Stimulated activated CD4-positive, alpha-beta T cell treated with anti-CD3 and anti-CD28 coated beads, Interleukin-4, amount 100 ng/mL, for 24 hours (primary cell): ENCODE results near the gene DDX60.

Source experiments
- DNase-seq: peaks from one replicate; pipeline ENCODE4 v3.0.0-alpha.2; 2020

The DDX60 gene

DNA sequence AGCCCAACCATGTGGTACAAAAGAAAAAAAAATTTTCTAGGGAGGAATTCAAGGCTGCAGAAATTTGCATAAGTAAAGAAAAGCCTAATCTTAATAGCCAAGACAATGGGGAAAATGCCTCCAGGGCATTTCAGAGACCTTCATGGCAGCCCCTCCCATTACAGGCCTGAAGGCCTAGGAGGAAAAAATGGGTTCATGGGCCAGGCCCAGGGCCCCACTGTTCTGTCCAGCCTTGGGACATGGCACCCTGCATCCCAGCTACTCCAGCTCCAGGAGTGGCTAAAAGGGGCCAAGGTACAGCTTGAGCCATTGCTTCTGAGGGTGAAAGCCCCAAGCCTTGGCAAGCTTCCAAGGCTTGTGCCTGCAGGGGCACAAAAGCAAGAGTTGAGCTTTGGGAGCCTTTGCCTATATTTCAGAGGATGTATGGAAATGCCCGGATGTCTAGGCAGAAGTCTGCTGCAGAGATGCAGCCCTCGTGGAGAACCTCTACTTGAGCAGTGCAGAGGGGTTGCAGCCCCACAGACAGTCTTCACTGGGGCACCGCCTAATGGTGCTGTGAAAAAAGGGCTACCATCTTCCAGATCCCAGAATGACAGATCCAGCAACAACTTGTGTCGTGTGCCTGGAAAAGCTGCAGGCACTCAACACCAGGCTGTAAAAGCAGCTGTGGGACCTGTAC, 115.2 kb downstream of the DDX60 start:
- no peak for DNase-seq

DNA sequence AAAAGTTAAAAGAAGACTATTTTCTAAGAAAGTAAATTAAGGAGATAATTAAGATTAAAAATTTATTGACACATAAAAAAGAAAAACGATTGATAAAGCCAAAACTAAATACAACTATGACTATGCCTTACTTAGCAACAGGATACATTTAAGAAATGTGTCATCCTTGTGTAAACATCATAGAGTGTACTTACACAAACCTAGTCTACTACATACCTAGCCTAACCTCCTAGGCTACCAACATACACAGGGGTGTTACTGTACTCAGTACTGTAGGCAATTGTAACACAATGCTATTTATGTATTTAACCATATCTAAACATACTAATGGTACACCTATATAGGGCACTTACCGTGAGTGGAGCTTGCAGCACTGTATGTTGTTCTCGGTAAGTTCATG, 117.9 kb downstream of the DDX60 start:
- no peak for DNase-seq

DNA sequence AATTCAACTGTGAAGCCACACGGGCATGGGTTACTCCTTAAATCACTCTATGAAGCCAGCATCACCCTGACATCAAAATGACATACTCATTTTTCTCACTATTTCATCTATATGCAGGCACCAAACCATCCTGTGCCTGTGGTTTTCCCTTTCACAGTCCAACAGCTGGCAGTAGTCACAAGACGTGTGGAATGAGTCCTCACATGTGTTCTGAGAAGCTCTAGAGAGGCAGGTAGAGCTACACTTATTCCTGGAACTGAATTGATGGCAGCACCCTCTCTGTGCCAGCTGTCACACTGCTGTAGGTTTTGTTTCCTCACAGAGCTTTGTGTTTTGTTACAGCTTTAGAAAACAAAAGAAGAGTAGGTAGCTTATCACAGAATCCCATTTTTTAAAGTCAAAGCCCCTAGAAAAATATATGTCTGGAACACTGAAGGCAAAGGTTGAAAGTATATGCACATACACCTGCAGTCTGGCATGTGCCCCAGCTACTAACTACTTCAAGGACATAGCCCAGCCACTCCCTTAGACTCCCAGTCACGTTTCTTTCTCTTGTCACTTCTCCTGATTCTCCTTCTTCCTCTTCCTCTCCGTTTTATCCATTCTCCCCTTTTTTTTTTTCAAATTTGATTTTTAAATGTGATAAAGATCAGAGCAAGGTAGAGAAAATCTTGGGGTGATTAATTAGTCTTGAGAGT, 119.1 kb downstream of the DDX60 start:
- no peak for DNase-seq

DNA sequence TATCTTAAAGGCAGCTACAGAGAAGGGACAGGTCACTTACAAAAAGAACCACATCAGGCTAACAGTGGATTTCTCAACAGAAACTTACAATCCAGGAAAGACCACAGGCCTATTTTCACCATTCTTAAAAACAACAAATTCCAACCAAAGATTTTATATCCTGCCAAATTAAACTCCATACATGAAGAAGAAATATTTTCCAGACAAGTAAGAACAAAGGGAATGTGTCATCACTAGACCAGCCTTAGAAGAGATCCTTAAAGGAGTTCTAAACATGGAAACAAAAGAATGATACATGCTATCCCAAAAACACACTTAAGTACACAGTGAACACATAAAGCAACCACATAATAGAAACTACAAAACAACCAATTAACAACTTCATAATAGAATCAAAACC, 120.6 kb downstream of the DDX60 start:
- DNase-seq = no peak

DNA sequence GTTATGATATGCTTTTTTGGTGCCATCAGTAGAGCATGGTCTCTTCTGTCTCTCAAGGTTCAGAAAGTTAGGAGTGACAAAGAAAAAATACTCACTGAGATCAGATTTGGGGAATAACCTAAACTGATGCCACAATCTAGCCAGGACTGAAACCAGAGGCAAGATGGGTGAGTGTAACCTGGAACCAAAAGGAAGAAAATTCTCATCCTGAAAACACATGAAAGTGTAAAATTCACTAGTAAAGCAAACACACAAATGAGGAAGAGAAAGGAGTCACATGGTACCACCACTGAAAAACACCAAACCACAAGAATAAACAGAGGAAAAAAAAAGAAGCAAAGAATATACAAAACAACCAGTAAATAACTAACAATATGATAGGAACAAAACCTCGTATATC, 129.8 kb downstream of the DDX60 start:
- DNase-seq = no peak

DNA sequence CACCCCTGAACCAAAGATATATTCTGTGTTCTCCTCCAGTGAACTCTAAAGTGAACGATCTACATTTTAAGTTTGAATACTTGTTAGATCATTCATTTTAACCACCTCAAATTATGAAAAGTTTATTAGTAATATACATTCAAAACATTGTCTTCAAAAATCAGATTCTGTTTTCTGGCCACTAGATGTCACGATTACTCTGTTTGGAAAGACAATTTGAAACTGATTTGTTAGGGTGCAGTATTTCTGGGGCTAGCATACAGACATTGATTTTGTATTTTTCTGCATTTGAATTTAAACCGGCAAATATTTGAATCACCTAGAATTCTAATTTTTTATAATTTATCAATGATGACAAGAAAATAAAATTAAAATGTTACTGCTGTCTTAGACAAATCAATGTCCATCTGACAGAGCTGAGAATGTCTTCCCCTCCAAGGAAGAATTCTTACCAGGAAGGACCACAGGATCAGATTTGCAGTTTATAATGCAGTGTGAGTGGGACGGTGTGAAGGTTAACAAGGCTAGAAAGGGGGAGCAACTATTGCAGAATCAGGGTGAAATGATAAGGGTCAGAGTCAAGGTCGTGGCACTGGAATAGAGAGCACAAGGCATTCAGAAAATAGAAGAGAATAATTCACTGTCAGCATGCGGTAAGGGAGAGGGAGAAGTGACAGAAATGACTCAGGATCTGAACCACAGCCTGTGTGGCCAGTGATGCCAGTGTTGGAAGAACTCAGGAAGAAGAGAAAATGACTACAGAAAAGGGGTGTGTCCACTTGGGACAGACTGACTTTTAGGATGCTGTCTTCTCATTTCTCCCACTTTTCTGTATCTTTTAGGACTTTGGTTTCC, 134.6 kb downstream of the DDX60 start:
- DNase-seq = no peak

DNA sequence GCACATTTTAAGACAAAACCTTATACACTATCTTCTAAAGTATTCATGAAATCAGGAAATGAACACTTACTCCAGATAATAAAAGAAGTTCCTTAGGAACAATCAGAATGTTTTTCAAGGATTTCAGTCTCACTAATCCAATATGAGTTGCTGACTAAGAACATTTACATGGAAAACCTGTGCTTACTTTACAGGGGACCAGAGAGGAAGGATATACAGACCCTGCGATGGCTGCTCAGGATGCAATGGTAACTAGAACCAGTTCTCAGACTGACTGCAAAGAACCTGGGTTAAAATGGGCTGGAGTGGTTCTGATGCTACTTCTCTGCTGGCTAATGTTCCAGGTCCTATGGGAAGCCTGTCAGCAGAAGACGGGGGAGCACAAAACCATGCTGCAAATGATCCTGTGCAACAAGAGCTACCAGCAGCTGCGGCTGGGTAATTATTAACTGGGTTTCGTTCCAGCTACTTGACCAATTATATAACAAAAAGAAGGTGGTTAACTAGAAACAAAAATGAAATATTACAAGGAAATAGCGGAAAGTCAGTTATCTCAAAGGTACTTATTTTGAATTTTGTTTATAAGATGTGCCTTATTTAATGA, 140.9 kb downstream of the DDX60 start:
- no peak for DNase-seq

DNA sequence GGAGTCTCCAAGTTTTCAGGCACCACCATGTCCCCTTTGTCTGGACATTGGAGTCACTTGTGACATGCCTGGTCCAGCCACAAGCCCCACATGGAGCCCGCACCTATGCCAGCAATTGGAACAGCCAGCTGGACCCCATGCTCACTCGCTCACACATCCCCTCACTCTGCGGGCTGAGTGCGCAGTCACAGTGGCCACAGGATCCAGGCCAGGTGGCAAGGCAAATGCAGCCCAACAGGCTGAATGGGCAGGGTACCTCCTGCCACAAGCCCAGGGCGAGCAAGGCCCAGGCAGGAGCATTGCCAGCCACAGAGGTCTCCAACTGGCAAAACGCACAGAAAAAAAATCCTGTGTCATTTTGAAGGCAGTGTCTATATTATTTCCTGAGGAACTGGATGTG, 144.2 kb downstream of the DDX60 start:
- no peak for DNase-seq

DNA sequence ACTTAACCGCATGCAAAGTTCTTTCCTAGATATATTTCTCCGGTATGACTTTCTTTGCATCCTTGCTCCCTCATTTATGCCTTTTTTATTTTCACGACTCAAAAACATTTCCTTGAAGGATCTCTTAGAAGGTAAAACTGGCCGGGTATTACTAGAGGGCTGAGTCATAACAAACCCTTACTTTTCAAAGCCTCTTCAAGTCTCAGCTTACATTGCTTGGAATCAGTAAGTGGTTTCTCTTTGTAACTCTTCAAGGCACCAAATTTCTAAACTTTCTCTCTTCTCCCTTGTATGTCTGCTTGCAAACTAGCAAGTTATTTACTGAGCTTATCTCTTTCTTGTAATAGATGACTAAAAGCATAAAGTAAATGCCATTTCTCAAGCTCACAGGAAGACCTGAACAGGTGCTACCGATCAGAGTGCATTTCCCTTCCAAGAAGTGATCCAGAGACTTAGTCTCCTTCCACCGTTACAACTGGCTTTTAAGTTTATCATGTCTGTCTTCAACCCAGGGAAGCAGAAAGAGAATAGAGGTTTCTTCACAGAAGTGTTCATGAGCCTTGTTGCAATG, 150.8 kb downstream of the DDX60 start:
- no peak for DNase-seq
